ENCODE results near the gene NEDD4L.

Gene NEDD4L

GRCh38 chr18:58225101-58225500, 181.1 kb downstream of the NEDD4L start:
- no peaks in the 10 kb centered on the region for H3K9me3 ChIP-seq (ENCODE audit: insufficient read depth, low read length)
- H2AFZ ChIP-seq (ENCODE audit: low read depth, low read length, severe bottlenecking): no peak overlapping the region
- no peaks in the 10 kb centered on the region for H3K36me3 ChIP-seq (ENCODE audit: low read length)
- no peaks in the 10 kb centered on the region for H3K27me3 ChIP-seq (ENCODE audit: low read length)
- H3K4me2 ChIP-seq (ENCODE audit: low read depth, low read length, poor library complexity, severe bottlenecking): no peak overlapping the region
- no peaks in the 10 kb centered on the region for H3K79me2 ChIP-seq (ENCODE audit: insufficient read depth, low read length)
- H3K4me3 ChIP-seq (ENCODE audit: insufficient read depth, low read length, poor library complexity, severe bottlenecking): no peak overlapping the region
- no peak overlapping the region for H3K9ac ChIP-seq (ENCODE audit: low read length)
- no peaks in the 10 kb centered on the region for H4K20me1 ChIP-seq (ENCODE audit: low read depth, low read length)
- no peaks in the 10 kb centered on the region for H3K9me2 ChIP-seq (replicated peaks; ENCODE audit: insufficient read depth, low read length)
- H3F3A ChIP-seq (ENCODE audit: insufficient read depth): no peaks in the 10 kb centered on the region
- no peak overlapping the region for H3K27ac ChIP-seq (ENCODE audit: low read depth, low read length)
- no peak for TF ChIP-seq EZH2phosphoT487 (conservative IDR thresholded peaks at IDR 0.05; ENCODE audit: low read length)
- TF ChIP-seq, protein P1, sequence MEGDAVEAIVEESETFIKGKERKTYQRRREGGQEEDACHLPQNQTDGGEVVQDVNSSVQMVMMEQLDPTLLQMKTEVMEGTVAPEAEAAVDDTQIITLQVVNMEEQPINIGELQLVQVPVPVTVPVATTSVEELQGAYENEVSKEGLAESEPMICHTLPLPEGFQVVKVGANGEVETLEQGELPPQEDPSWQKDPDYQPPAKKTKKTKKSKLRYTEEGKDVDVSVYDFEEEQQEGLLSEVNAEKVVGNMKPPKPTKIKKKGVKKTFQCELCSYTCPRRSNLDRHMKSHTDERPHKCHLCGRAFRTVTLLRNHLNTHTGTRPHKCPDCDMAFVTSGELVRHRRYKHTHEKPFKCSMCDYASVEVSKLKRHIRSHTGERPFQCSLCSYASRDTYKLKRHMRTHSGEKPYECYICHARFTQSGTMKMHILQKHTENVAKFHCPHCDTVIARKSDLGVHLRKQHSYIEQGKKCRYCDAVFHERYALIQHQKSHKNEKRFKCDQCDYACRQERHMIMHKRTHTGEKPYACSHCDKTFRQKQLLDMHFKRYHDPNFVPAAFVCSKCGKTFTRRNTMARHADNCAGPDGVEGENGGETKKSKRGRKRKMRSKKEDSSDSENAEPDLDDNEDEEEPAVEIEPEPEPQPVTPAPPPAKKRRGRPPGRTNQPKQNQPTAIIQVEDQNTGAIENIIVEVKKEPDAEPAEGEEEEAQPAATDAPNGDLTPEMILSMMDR (IDR thresholded peaks at IDR 0.05; ENCODE audit: insufficient read depth, low read length, poor library complexity, severe bottlenecking): no peak

DNA sequence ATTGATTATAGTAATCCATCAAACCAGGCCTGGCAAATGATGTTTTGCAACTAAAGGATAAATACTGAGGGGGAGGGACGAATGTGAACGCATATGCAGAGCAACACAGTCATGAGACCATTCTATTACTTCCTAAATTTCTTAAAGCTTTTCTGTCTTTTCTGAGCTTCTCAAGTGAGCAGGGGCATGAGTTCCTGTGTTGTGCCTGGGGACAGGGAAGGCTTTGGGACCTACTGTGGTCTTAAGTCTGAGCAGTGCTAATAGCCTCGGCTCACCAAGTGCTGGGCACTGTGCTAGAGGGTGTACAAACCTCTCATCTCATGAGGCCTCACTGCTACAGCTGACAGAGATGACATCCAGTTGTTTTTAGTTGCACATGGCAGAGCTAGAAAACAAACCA, 182.4 kb downstream of the NEDD4L start:
- Histone ChIP-seq H3K9me3 (ENCODE audit: insufficient read depth, low read length) (no peaks in the 10 kb centered on the region), H3K9ac (ENCODE audit: low read length) (no peak overlapping the region), H2AFZ (ENCODE audit: low read depth, low read length, severe bottlenecking) (no peak overlapping the region), H3K27me3 (ENCODE audit: low read length) (no peaks in the 10 kb centered on the region), H3K4me2 (ENCODE audit: low read depth, low read length, poor library complexity, severe bottlenecking) (no peak overlapping the region), H3F3A (ENCODE audit: insufficient read depth) (no peaks in the 10 kb centered on the region), H4K20me1 (ENCODE audit: low read depth, low read length) (no peaks in the 10 kb centered on the region), H3K4me3 (ENCODE audit: insufficient read depth, low read length, poor library complexity, severe bottlenecking) (no peak overlapping the region), H3K36me3 (ENCODE audit: low read length) (no peaks in the 10 kb centered on the region), H3K27ac (ENCODE audit: low read depth, low read length) (no peak overlapping the region), H3K9me2 (replicated peaks; ENCODE audit: insufficient read depth, low read length) (no peaks in the 10 kb centered on the region), H3K79me2 (ENCODE audit: insufficient read depth, low read length) (no peaks in the 10 kb centered on the region)
- TF ChIP-seq EZH2phosphoT487 (conservative IDR thresholded peaks at IDR 0.05; ENCODE audit: low read length): no peak
- TF ChIP-seq, protein P1 (IDR thresholded peaks at IDR 0.05; ENCODE audit: insufficient read depth, low read length, poor library complexity, severe bottlenecking): no peak

- H3K36me3 ChIP-seq (ENCODE audit: low read length): no peaks in the 10 kb centered on the region
- H4K20me1 ChIP-seq (ENCODE audit: low read depth, low read length): no peaks in the 10 kb centered on the region
- no peak overlapping the region for H3K4me2 ChIP-seq (ENCODE audit: low read depth, low read length, poor library complexity, severe bottlenecking)
- no peak overlapping the region for H3K27ac ChIP-seq (ENCODE audit: low read depth, low read length)
- no peak overlapping the region for H3K4me3 ChIP-seq (ENCODE audit: insufficient read depth, low read length, poor library complexity, severe bottlenecking)
- H2AFZ ChIP-seq (ENCODE audit: low read depth, low read length, severe bottlenecking): no peak overlapping the region
- no peaks in the 10 kb centered on the region for H3K9me3 ChIP-seq (ENCODE audit: insufficient read depth, low read length)
- H3K9me2 ChIP-seq (replicated peaks; ENCODE audit: insufficient read depth, low read length): no peaks in the 10 kb centered on the region
- no peaks in the 10 kb centered on the region for H3K27me3 ChIP-seq (ENCODE audit: low read length)
- no peak for TF ChIP-seq EZH2phosphoT487 (conservative IDR thresholded peaks at IDR 0.05; ENCODE audit: low read length)
- TF ChIP-seq, protein P1 (IDR thresholded peaks at IDR 0.05; ENCODE audit: insufficient read depth, low read length, poor library complexity, severe bottlenecking): no peak
- H3K79me2 ChIP-seq (ENCODE audit: insufficient read depth, low read length): no peaks in the 10 kb centered on the region
- no peak overlapping the region for H3K9ac ChIP-seq (ENCODE audit: low read length)
- no peaks in the 10 kb centered on the region for H3F3A ChIP-seq (ENCODE audit: insufficient read depth)
Measured at GRCh38 chr18:58227361-58227930, 183.4 kb downstream of the NEDD4L start.
